H7 (cell line): ENCODE measurements around the gene SPIRE2. TPM values are rescaled to one million over a fixed set of nuclear protein-coding genes. Genes with fewer than 3 reads are reported as not detected.
"Not testable (repeated sequence)": the region's sequence is repeated elsewhere in the genome, so short reads cannot be mapped to it uniquely, and the experiment has no call there.

Experiments used
- DNase-seq: peaks from one replicate; pipeline ENCODE4 v3.0.0; 2012
- H3K27me3 ChIP-seq: 2 replicates; pipeline ENCODE4 v1.6.0; 2011; ENCODE audit warnings: mild to moderate bottlenecking, low read length; ENCODE audit not compliant: control insufficient read depth, insufficient read depth
- H3K36me3 ChIP-seq: replicated peaks from 2 replicates; pipeline ENCODE4 v1.5.1; 2011; ENCODE audit warnings: low read length; ENCODE audit not compliant: control insufficient read depth, insufficient read depth
- H3K4me3 ChIP-seq: 2 replicates; pipeline ENCODE4 v1.5.1; 2011; ENCODE audit warnings: low read depth, mild to moderate bottlenecking, control low read depth, low read length, moderate library complexity; ENCODE audit not compliant: insufficient read depth
- total RNA-seq: library from RNA; depleted of rRNA; stranded (reverse); fragments of >200 nt; shearing (Covaris generic); gene quantifications from 2 replicates; pipeline ENCODE4 v1.2.3, GENCODE V29; 2014

The SPIRE2 gene
- total RNA-seq, 1 experiment from 2014 or later: 9.6 TPM

GRCh38 chr16:89796104-89796503 is 32.2 kb upstream of the SPIRE2 start:
- Histone ChIP-seq H3K27me3 (no peaks in the 10 kb centered on the region), H3K4me3 (no peak overlapping the region), H3K36me3 (peaks cover 30% of the 10 kb centered on the region)
- no peak for DNase-seq

GRCh38 chr16:89798126-89798525 is 30.1 kb upstream of the SPIRE2 start:
- H3K36me3 ChIP-seq: peaks cover 26% of the 10 kb centered on the region
- no peak overlapping the region for H3K4me3 ChIP-seq
- no peak for DNase-seq
- H3K27me3 ChIP-seq: no peaks in the 10 kb centered on the region

GRCh38 chr16:89798832-89799370 is 29.4 kb upstream of the SPIRE2 start:
- H3K4me3 ChIP-seq: no peak overlapping the region
- H3K36me3 ChIP-seq: peaks cover 28% of the 10 kb centered on the region
- no peaks in the 10 kb centered on the region for H3K27me3 ChIP-seq
- DNase-seq: no peak

- DNase-seq: no peak
- no peaks in the 10 kb centered on the region for H3K27me3 ChIP-seq
- H3K36me3 ChIP-seq: peaks cover 37% of the 10 kb centered on the region
- H3K4me3 ChIP-seq: no peak overlapping the region
Measured at GRCh38 chr16:89801800-89802199, 26.5 kb upstream of the SPIRE2 start.

GRCh38 chr16:89805136-89805905 is 23.0 kb upstream of the SPIRE2 start:
- no peak for DNase-seq
- Histone ChIP-seq H3K36me3 (peaks cover 26% of the 10 kb centered on the region), H3K4me3 (no peak overlapping the region), H3K27me3 (no peaks in the 10 kb centered on the region)

GRCh38 chr16:89806589-89807193 is 21.6 kb upstream of the SPIRE2 start:
- DNase-seq, H3K27me3 ChIP-seq, H3K4me3 ChIP-seq: not testable (repeated sequence)
- peaks cover 34% of the 10 kb centered on the region for H3K36me3 ChIP-seq

- Histone ChIP-seq H3K36me3 (peaks cover 25% of the 10 kb centered on the region), H3K4me3 (no peak overlapping the region), H3K27me3 (no peaks in the 10 kb centered on the region)
- DNase-seq: no peak
Measured at GRCh38 chr16:89808475-89808874, 19.8 kb upstream of the SPIRE2 start.

GRCh38 chr16:89811321-89811720 is 17.0 kb upstream of the SPIRE2 start:
- Histone ChIP-seq H3K36me3 (peaks cover 18% of the 10 kb centered on the region), H3K4me3 (no peak overlapping the region), H3K27me3 (no peaks in the 10 kb centered on the region)
- no peak for DNase-seq

GRCh38 chr16:89815639-89816348 is 12.5 kb upstream of the SPIRE2 start:
- Histone ChIP-seq H3K4me3 (peak overlapping the region; percentile 74), H3K36me3 (peaks cover 8% of the 10 kb centered on the region), H3K27me3 (no peaks in the 10 kb centered on the region)
- DNase-seq: peak; percentile 86

GRCh38 chr16:89818851-89819403 is 9.3 kb upstream of the SPIRE2 start:
- not testable (repeated sequence) for DNase-seq, H3K27me3 ChIP-seq, H3K36me3 ChIP-seq, H3K4me3 ChIP-seq

GRCh38 chr16:89819448-89819847 is 8.8 kb upstream of the SPIRE2 start:
- DNase-seq, H3K27me3 ChIP-seq, H3K36me3 ChIP-seq, H3K4me3 ChIP-seq: not testable (repeated sequence)

GRCh38 chr16:89821438-89822187 is 6.7 kb upstream of the SPIRE2 start:
- Histone ChIP-seq H3K4me3 (no peak overlapping the region), H3K27me3 (no peaks in the 10 kb centered on the region), H3K36me3 (no peaks in the 10 kb centered on the region)
- no peak for DNase-seq

GRCh38 chr16:89822188-89823086 is 5.8 kb upstream of the SPIRE2 start:
- no peaks in the 10 kb centered on the region for H3K36me3 ChIP-seq
- no peak overlapping the region for H3K4me3 ChIP-seq
- H3K27me3 ChIP-seq: 0 out of 2 replicates have a peak, but pooled peaks cover under 1% of the 10 kb centered on the region
- DNase-seq: no peak
